Neutrophil (primary cell): Measurements from ENCODE around the gene ATP6V0E1.
A peak's percentile ranks its signal among the peaks of the same experiment; 100 is the strongest.

ENCODE experiments used
- H3K27ac ChIP-seq: fragments of 200-600 bp; sonication (generic); 2 replicates; pipeline ENCODE4 v1.5.1; 2016; ENCODE audit warnings: mild to moderate bottlenecking, moderate library complexity
- H3K27me3 ChIP-seq: fragments of 200-600 bp; sonication (generic); 2 replicates; pipeline ENCODE4 v1.6.0; 2016; ENCODE audit warnings: mild to moderate bottlenecking
- H3K36me3 ChIP-seq: fragments of 200-600 bp; sonication (generic); 2 replicates; pipeline ENCODE4 v1.5.1; 2017
- H3K4me1 ChIP-seq, 2 experiments: fragments of 200-600 bp in 1 of 2; sonication (generic) in 1 of 2; 1 replicate in 1 of 2; 2 replicates in 1 of 2; pipeline versions ENCODE4 v1.5.1 to v1.6.1; 2013 to 2016; ENCODE audit warnings: low read depth in 1 of 2, low read length in 1 of 2, mild to moderate bottlenecking in 1 of 2, moderate library complexity in 1 of 2; ENCODE audit not compliant: control insufficient read depth in 1 of 2, insufficient read depth in 1 of 2
- H3K4me3 ChIP-seq, 2 experiments: fragments of 200-600 bp in 1 of 2; sonication (generic) in 1 of 2; 1 replicate in 1 of 2; 2 replicates in 1 of 2; pipeline ENCODE4 v1.5.1; 2013 to 2016; ENCODE audit warnings: low read depth in 1 of 2, low read length in 1 of 2, mild to moderate bottlenecking in 1 of 2, moderate library complexity in 1 of 2
- H3K9me3 ChIP-seq: fragments of 200-600 bp; sonication (generic); 2 replicates; pipeline ENCODE4 v1.5.1; 2016
- TF ChIP-seq, protein P1 (sequence below): fragments of 200-600 bp; sonication (generic); IDR thresholded peaks from 2 replicates; pipeline ENCODE4 v1.5.1; 2016; ENCODE audit warnings: antibody characterized with exemption

Gene ATP6V0E1

DNA sequence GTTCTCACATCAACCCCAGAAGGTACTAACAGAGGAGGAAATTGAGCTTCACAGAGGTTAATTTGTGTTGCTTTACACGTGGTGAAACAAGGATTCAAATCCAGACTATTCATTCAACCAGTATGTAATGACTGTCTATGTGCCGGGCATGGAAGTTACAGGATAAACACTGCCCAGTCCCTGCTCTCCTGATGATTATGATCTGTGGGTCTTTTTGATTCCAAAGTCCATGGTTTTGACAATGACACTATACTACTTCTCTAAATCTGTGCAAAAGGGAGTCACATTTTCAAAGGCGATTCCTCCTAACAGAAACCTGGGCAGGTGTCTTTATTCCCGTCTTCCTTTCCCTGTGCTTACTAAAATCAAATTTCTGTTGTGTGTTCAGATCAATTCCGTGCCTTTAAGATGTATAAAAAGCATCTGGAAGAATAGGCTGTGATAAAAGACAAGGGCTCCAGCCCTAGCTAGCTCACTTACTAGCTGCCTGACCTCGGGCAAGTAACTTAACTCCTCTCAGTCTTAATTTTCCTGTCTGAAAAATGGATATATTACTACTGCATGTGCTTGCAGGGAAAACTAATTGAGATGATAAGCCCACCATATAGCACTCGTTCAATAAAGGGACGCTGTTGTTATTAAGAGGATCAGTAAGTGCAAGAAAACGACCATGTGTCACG, 71.6 kb downstream of the ATP6V0E1 start:
- H3K9me3 ChIP-seq, result no peaks in the 10 kb centered on the region
- peak overlapping the region; percentile 93 to 98 for H3K4me3 ChIP-seq
- H3K27me3 ChIP-seq, result peaks cover 7% of the 10 kb centered on the region
- H3K27ac ChIP-seq, result peak overlapping the region; percentile 99
- H3K4me1 ChIP-seq, result peaks cover 24 to 26% of the 10 kb centered on the region in 2 experiments
- TF ChIP-seq, protein P1, sequence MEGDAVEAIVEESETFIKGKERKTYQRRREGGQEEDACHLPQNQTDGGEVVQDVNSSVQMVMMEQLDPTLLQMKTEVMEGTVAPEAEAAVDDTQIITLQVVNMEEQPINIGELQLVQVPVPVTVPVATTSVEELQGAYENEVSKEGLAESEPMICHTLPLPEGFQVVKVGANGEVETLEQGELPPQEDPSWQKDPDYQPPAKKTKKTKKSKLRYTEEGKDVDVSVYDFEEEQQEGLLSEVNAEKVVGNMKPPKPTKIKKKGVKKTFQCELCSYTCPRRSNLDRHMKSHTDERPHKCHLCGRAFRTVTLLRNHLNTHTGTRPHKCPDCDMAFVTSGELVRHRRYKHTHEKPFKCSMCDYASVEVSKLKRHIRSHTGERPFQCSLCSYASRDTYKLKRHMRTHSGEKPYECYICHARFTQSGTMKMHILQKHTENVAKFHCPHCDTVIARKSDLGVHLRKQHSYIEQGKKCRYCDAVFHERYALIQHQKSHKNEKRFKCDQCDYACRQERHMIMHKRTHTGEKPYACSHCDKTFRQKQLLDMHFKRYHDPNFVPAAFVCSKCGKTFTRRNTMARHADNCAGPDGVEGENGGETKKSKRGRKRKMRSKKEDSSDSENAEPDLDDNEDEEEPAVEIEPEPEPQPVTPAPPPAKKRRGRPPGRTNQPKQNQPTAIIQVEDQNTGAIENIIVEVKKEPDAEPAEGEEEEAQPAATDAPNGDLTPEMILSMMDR, result no peak
- H3K36me3 ChIP-seq, result peaks cover under 1% of the 10 kb centered on the region

GRCh38 chr5:173055722-173055982, 72.1 kb downstream of the ATP6V0E1 start:
- peaks cover 5% of the 10 kb centered on the region for H3K36me3 ChIP-seq
- peaks cover 24 to 26% of the 10 kb centered on the region in 2 experiments for H3K4me1 ChIP-seq
- peak overlapping the region; percentile 93 to 98 for H3K4me3 ChIP-seq
- H3K27ac ChIP-seq, result peak overlapping the region; percentile 99
- H3K27me3 ChIP-seq, result peaks cover 7% of the 10 kb centered on the region
- no peaks in the 10 kb centered on the region for H3K9me3 ChIP-seq
- TF ChIP-seq, protein P1, result no peak

GRCh38 chr5:173055983-173056782, 72.6 kb downstream of the ATP6V0E1 start, which contains the start of gene CREBRF:
Gene CREBRF, plus strand, starts transcription at chr5:173056352. Its CDS starts 24,424 bp downstream, at chr5:173080776.
- H3K9me3 ChIP-seq, result no peaks in the 10 kb centered on the region
- H3K4me1 ChIP-seq, result peaks cover 24 to 26% of the 10 kb centered on the region in 2 experiments
- H3K27ac ChIP-seq, result peak within 1 kb of the TSS; percentile 99
- H3K36me3 ChIP-seq, result peaks cover 7% of the 10 kb centered on the region
- peak within 1 kb of the TSS; percentile 93 to 98 for H3K4me3 ChIP-seq
- H3K27me3 ChIP-seq, result peaks cover 4% of the 10 kb centered on the region
- TF ChIP-seq, protein P1, result peak; percentile 0

DNA sequence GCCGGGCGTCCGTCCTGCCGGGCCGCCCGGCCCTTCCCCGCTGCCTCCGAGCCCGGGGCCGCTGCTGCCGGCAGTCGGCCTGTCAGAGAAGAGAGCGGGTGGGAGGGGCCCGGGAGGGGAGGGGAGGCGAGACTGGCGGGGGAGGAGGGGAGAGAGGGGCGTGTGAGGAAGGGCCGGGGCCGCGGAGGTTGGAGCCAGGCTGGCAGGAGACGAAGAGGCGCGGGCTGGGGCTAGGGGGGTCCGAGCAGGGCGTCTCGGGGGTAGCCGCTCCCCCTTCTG, 73.2 kb downstream of the ATP6V0E1 start:
- TF ChIP-seq, protein P1, result no peak
- Histone ChIP-seq H3K4me1 (peaks cover 24 to 26% of the 10 kb centered on the region in 2 experiments), H3K27ac (peak overlapping the region; percentile 99), H3K4me3 (peak overlapping the region; percentile 93 to 98), H3K9me3 (no peaks in the 10 kb centered on the region), H3K27me3 (no peaks in the 10 kb centered on the region), H3K36me3 (peaks cover 7% of the 10 kb centered on the region)

- Histone ChIP-seq H3K4me3 (peak overlapping the region; percentile 93 to 98), H3K27me3 (no peaks in the 10 kb centered on the region), H3K9me3 (no peaks in the 10 kb centered on the region), H3K27ac (peak overlapping the region; percentile 99), H3K4me1 (peaks cover 24 to 26% of the 10 kb centered on the region in 2 experiments), H3K36me3 (peaks cover 7% of the 10 kb centered on the region)
- TF ChIP-seq, protein P1, result peak; percentile 39
Observed at GRCh38 chr5:173057062-173057924, 73.7 kb downstream of the ATP6V0E1 start.
